ENCODE data around the gene RAPGEF1. TPM values are rescaled to one million over a fixed set of nuclear protein-coding genes. Genes with fewer than 3 reads are reported as not detected.

The RAPGEF1 gene
- total and polyA plus RNA-seq, 2 donors (not counting 3 experiments of a cell fraction or from before 2014, with no cell fraction given): 50.0 to 124 TPM

- Histone ChIP-seq H3K9me3 (replicated peaks; ENCODE audit: control insufficient read depth, insufficient read depth, low read length) (no peaks in the 10 kb centered on the region), H4K20me1 (replicated peaks; ENCODE audit: control insufficient read depth, extremely low read depth, insufficient read depth, low read length) (no peaks in the 10 kb centered on the region), H3K9ac (replicated peaks; ENCODE audit: extremely low read depth, insufficient read depth, low read length) (peak overlapping the region; percentile 59), H3K27me3 (ENCODE audit: control insufficient read depth in 2 of 2, insufficient read depth in 2 of 2, low read length in 2 of 2) (no peaks in the 10 kb centered on the region), H3K4me3 (replicated peaks in 1 of 3; ENCODE audit: insufficient read depth in 1 of 3, low read depth in 1 of 3, low read length in 3 of 3) (no peak overlapping the region), H3K27ac (ENCODE audit: insufficient read depth, low read depth, low read length) (peak overlapping the region; percentile 87), H3K4me1 (ENCODE audit: control insufficient read depth, extremely low read depth, insufficient read depth, low read length) (peaks cover 75% of the 10 kb centered on the region), H3K4me2 (ENCODE audit: insufficient read depth, low read length) (peak overlapping the region; percentile 54), H3K36me3 (ENCODE audit: control insufficient read depth in 2 of 2, extremely low read depth in 1 of 2, insufficient read depth in 2 of 2, low read length in 2 of 2) (no peaks in the 10 kb centered on the region), H3K79me2 (ENCODE audit: control insufficient read depth, insufficient read depth, low read length) (peaks cover 85% of the 10 kb centered on the region), H2AFZ (ENCODE audit: low read depth, low read length) (no peak overlapping the region), H3K9me1 (replicated peaks; ENCODE audit: control insufficient read depth, extremely low read depth, insufficient read depth, low read length) (no peaks in the 10 kb centered on the region)
- FAIRE-seq: no peak
- dilution Hi-C loops (cut with MboI; ENCODE audit: extremely low pct_ligation_motif_present, low sequenced_read_pairs): no loop called here
- ChIA-PET POLR2A (no interaction called here), CTCF (interaction anchor here (1.1 to 2.8 kb wide), 5 partner anchors 21 to 99 kb away, joined by 3 to 12 read pairs (median 4); no protein-coding TSS in a partner anchor)
- BruUV-seq (replicated peaks): no TSS peak
- intact Hi-C loops (cut with micrococcal nuclease): loop anchor here (1.0 to 2.0 kb wide), 2 partner anchors 52 to 126 kb away; no protein-coding TSS in a partner anchor
- peak; percentile 26 for DNase-seq (ENCODE audit: low read depth, low spot score)
- TF ChIP-seq MAX (IDR thresholded peaks at IDR 0.05; ENCODE audit: insufficient read depth, insufficient read length) (no peak), POLR2AphosphoS5 (IDR thresholded peaks at IDR 0.05; ENCODE audit: insufficient read depth, low read depth, low read length) (no peak), EZH2 (IDR thresholded peaks at IDR 0.05; ENCODE audit: borderline replicate concordance, low read depth, low read length, severe bottlenecking) (no peak), POLR2A (IDR thresholded peaks at IDR 0.05; ENCODE audit: low read depth, low read length) (no peak), CTCF (IDR thresholded peaks at IDR 0.05; ENCODE audit: extremely low read depth in 1 of 2, insufficient read depth in 1 of 2, low read depth in 1 of 2, low read length in 2 of 2) (no peak), GATA2 (IDR thresholded peaks at IDR 0.05; ENCODE audit: insufficient read depth, insufficient read length, low read depth, low read length) (no peak), MYC (IDR thresholded peaks at IDR 0.05; ENCODE audit: low read depth, low read length) (no peak)
Measured at GRCh38 chr9:131734781-131735180, 5.1 kb downstream of the RAPGEF1 start.
